ENCODE data around the gene COLGALT1.
"Not testable (repeated sequence)": the region's sequence is repeated elsewhere in the genome, so short reads cannot be mapped to it uniquely, and the experiment has no call there.

Gene COLGALT1

GRCh38 chr19:17555480-17555928, at the start of gene COLGALT1:
COLGALT1 (plus strand) TSS chr19:17555649; CDS start chr19:17555714, 65 bp downstream.
- DNase-seq, result peak; percentile 97

- DNase-seq, result no peak
Observed at GRCh38 chr19:17506745-17507144, 48.7 kb upstream of the COLGALT1 start.

GRCh38 chr19:17508558-17508933, 46.9 kb upstream of the COLGALT1 start:
- DNase-seq, result not testable (repeated sequence)

- DNase-seq, result no peak
Observed at GRCh38 chr19:17510220-17510993, 45.0 kb upstream of the COLGALT1 start.

GRCh38 chr19:17511724-17512573, 43.5 kb upstream of the COLGALT1 start:
- peak; percentile 89 to 92 for DNase-seq

GRCh38 chr19:17512574-17512939, 42.9 kb upstream of the COLGALT1 start:
- DNase-seq, result no peak

GRCh38 chr19:17515408-17516149, 39.9 kb upstream of the COLGALT1 start:
- DNase-seq, result no peak

GRCh38 chr19:17517898-17518297, 37.6 kb upstream of the COLGALT1 start:
- no peak for DNase-seq

GRCh38 chr19:17518654-17519053, 36.8 kb upstream of the COLGALT1 start:
- not testable (repeated sequence) for DNase-seq

- no peak for DNase-seq
Observed at GRCh38 chr19:17519967-17520366, 35.5 kb upstream of the COLGALT1 start.

- no peak for DNase-seq
Observed at GRCh38 chr19:17520865-17521264, 34.6 kb upstream of the COLGALT1 start.

GRCh38 chr19:17522988-17523872, 32.2 kb upstream of the COLGALT1 start:
- DNase-seq, result peak; percentile 47 to 75

- no peak for DNase-seq
Observed at GRCh38 chr19:17524651-17525050, 30.8 kb upstream of the COLGALT1 start.

- DNase-seq, result no peak
Observed at GRCh38 chr19:17525141-17525540, 30.3 kb upstream of the COLGALT1 start.

GRCh38 chr19:17526922-17527321, 28.5 kb upstream of the COLGALT1 start:
- DNase-seq, result peak in 1 of 2 donors; percentile 72

GRCh38 chr19:17527326-17527725, 28.1 kb upstream of the COLGALT1 start:
- DNase-seq, result no peak

- DNase-seq, result no peak
Observed at GRCh38 chr19:17528610-17529009, 26.8 kb upstream of the COLGALT1 start.

- no peak for DNase-seq
Observed at GRCh38 chr19:17529239-17530158, 25.9 kb upstream of the COLGALT1 start.

- DNase-seq, result no peak
Observed at GRCh38 chr19:17530586-17530985, 24.9 kb upstream of the COLGALT1 start.

GRCh38 chr19:17532116-17532515, 23.3 kb upstream of the COLGALT1 start:
- DNase-seq, result no peak

- DNase-seq, result no peak
Observed at GRCh38 chr19:17532557-17532956, 22.9 kb upstream of the COLGALT1 start.

All from CD4-positive, alpha-beta T cell treated with Interleukin-4 for 1 hour (primary cell).